ENCODE results near the gene ITPKC.

ITPKC gene

GRCh38 chr19:40716482-40717324 lies at the start of gene ITPKC, which contains the start of gene COQ8B:
Gene ITPKC (plus strand): TSS chr19:40717112. CDS start chr19:40717136, 24 bp downstream.
Gene COQ8B (minus strand): TSS chr19:40716886. CDS start chr19:40714632, 2,254 bp downstream.
- peak; percentile 84 for ATAC-seq
- peak within 1 kb of the TSS; percentile 92 for H3K27ac Mint-ChIP-seq
- DNase-seq (ENCODE audit: low spot score in 2 of 2), result peak; percentile 98 to 100
- H3K36me3 Mint-ChIP-seq, result peaks cover 59% of the 10 kb centered on the region
- peak within 1 kb of the TSS; percentile 83 for H3K4me3 Mint-ChIP-seq
- H3K4me1 Mint-ChIP-seq, result peaks cover 68% of the 10 kb centered on the region
- no peaks in the 10 kb centered on the region for H3K9me3 Mint-ChIP-seq

DNA sequence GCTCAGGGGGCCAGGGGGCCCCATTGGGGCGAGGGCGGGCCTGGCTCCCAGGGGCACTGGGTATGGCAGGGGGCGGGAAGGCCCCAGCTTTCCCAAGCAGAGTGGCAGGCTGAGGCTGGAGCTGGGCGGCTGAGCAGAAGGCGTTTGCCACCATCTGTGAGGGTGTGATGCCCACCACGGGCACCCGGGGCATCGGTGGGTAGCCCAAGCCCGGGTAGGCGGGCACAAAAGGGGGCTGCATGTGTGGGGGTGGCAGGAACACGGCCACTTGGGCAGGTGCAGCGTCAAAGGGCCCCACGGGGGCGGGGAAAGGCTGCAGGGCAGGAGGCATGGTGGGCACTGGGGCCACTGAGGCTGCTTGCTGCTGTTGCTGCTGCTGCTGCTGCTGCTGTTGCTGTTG lies 49.3 kb upstream of the ITPKC start:
- Mint-ChIP-seq H3K36me3 (peaks cover 25% of the 10 kb centered on the region), H3K4me1 (peaks cover 26% of the 10 kb centered on the region), H3K4me3 (no peak overlapping the region), H3K9me3 (no peaks in the 10 kb centered on the region), H3K27ac (no peak overlapping the region)
- no peak for DNase-seq (ENCODE audit: low spot score in 2 of 2)
- ATAC-seq, result no peak

DNA sequence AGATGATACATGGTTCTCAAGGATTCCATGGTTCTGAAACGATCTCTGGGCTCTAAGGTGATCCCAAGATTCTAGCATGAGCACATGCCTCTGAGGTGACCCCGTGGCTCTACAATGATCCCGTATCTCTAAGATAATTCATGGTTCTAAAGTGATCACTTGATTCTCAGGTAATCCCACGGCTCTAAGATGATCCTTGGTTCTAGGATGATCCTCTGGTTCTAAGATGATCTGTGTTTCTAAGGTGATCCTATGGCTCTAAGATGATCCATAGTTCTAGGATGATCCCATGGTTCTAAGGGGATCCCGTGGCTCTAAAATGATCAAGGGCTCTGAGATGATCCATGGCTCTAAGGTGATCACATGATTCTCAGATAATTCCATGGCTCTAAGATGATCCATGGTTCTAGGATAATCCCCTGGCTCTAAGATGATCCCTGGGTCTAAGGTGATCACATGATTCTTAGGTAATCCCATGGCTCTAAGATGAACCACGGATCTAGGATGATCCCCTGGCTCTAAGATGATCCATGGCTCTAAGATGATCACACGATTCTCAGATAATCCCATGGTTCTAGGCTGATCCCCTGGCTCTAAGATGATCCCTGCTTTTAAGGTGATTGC lies 47.8 kb upstream of the ITPKC start:
- H3K4me3 Mint-ChIP-seq, result no peak overlapping the region
- no peaks in the 10 kb centered on the region for H3K9me3 Mint-ChIP-seq

DNA sequence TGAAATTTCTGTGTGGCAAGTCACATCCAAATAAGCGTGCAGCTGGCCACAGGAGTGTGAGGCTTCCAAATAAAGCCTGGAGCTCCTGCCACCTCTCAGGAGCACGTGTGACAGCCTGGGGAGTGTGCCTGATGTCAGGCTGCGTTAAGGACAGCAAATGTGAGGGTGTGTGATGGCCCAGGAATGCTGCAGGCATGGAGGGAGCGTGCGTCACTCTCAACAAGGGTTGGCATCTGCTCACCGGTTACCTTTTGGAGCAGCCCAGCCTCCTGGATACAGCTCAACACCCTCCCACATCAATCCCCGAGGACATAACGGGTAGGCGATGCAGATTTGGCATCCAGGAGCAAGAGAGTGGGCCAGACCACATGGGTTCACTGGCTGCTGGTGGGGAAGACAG lies 45.5 kb upstream of the ITPKC start:
- no peak overlapping the region for H3K4me3 Mint-ChIP-seq
- no peaks in the 10 kb centered on the region for H3K9me3 Mint-ChIP-seq
- H3K4me1 Mint-ChIP-seq, result peaks cover 7% of the 10 kb centered on the region
- peaks cover 24% of the 10 kb centered on the region for H3K36me3 Mint-ChIP-seq
- ATAC-seq (no peak), DNase-seq (ENCODE audit: low spot score in 2 of 2) (no peak)
- H3K27ac Mint-ChIP-seq, result no peak overlapping the region

More for the DNA sequence above, 47.8 kb upstream of the ITPKC start:
- DNase-seq (ENCODE audit: low spot score in 2 of 2) (no peak), ATAC-seq (no peak)
- Mint-ChIP-seq H3K4me1 (peaks cover 11% of the 10 kb centered on the region), H3K27ac (peak overlapping the region; percentile 54), H3K36me3 (peaks cover 13% of the 10 kb centered on the region)

- ATAC-seq (no peak), DNase-seq (ENCODE audit: low spot score in 2 of 2) (no peak)
- H3K27ac Mint-ChIP-seq, result no peak overlapping the region
- peaks cover under 1% of the 10 kb centered on the region for H3K4me1 Mint-ChIP-seq
- no peaks in the 10 kb centered on the region for H3K9me3 Mint-ChIP-seq
- H3K36me3 Mint-ChIP-seq, result peaks cover 31% of the 10 kb centered on the region
- H3K4me3 Mint-ChIP-seq, result no peak overlapping the region
Measured at GRCh38 chr19:40672038-40672437, 44.9 kb upstream of the ITPKC start.

DNA sequence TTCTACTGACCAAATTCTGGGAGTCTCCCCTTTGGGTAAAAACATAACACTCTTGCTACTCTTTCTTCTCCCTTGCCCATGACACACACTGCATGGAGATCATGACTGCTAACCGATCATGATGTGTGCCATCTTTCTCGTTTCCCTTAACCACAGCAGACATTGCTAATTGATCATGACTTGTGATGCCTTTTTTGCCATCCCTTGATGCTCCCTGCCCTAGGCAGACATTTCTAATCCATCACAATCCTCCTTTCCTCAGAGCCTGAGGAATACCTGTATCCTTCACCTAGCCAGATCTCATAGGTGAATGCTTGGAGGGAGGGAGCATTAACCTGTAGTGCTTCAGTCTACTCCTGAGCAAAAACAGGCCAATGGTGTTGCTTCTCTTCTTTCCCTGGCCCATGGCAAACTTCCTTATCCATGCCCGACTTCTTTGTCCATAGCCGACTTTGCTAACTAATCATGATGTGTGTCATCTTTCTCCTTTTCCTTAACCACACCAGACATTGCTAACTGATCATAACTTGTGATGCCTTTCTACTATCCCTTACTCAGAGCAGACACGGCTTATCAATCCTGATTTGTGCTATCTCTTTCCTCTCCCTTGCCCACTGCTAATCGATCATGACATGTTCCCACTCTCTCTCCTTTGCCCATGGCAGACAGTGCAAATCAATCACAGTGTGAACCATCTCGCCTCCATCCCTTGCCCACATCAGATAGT lies 44.2 kb upstream of the ITPKC start:
- DNase-seq (ENCODE audit: low spot score in 2 of 2) (no peak), ATAC-seq (no peak)
- H3K4me3 Mint-ChIP-seq, result no peak overlapping the region
- H3K9me3 Mint-ChIP-seq, result no peaks in the 10 kb centered on the region
- H3K4me1 Mint-ChIP-seq, result no peaks in the 10 kb centered on the region
- H3K36me3 Mint-ChIP-seq, result peaks cover 38% of the 10 kb centered on the region
- H3K27ac Mint-ChIP-seq, result no peak overlapping the region

- Mint-ChIP-seq H3K4me3 (no peak overlapping the region), H3K27ac (no peak overlapping the region), H3K9me3 (no peaks in the 10 kb centered on the region), H3K36me3 (peaks cover 44% of the 10 kb centered on the region), H3K4me1 (no peaks in the 10 kb centered on the region)
- DNase-seq (ENCODE audit: low spot score in 2 of 2) (no peak), ATAC-seq (peak; percentile 39)
Measured at GRCh38 chr19:40673397-40673796, 43.5 kb upstream of the ITPKC start.

GRCh38 chr19:40674291-40674690 lies 42.6 kb upstream of the ITPKC start:
- no peaks in the 10 kb centered on the region for H3K4me1 Mint-ChIP-seq
- H3K36me3 Mint-ChIP-seq, result peaks cover 47% of the 10 kb centered on the region
- DNase-seq (ENCODE audit: low spot score in 2 of 2) (no peak), ATAC-seq (no peak)
- no peaks in the 10 kb centered on the region for H3K9me3 Mint-ChIP-seq
- no peak overlapping the region for H3K4me3 Mint-ChIP-seq
- H3K27ac Mint-ChIP-seq, result no peak overlapping the region

DNA sequence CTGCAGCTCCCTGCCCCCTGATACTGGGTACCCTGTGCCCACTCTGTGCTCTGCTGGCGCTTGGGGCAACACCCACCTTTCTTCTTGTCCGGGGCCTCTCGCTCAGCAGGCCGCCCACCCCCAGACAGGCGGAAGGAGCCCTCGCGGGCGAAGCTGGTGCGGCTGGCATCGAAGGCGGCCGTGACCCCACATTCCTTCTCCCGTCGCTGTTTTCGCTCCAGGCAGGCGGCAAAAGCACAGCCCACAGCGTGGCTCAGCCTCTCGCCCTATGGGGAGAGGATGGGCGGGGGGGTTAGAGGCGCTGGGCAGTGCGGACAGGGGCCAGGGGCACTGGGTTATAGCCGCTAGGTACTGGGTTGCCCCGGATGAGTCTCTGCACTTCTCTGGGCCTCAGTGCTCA lies 39.8 kb upstream of the ITPKC start:
- ATAC-seq (no peak), DNase-seq (ENCODE audit: low spot score in 2 of 2) (no peak)
- peaks cover 47% of the 10 kb centered on the region for H3K36me3 Mint-ChIP-seq
- no peaks in the 10 kb centered on the region for H3K9me3 Mint-ChIP-seq
- H3K4me3 Mint-ChIP-seq, result no peak overlapping the region
- H3K27ac Mint-ChIP-seq, result no peak overlapping the region
- H3K4me1 Mint-ChIP-seq, result no peaks in the 10 kb centered on the region

GRCh38 chr19:40681039-40681438 lies 35.9 kb upstream of the ITPKC start:
- H3K9me3 Mint-ChIP-seq, result no peaks in the 10 kb centered on the region
- no peak overlapping the region for H3K27ac Mint-ChIP-seq

GRCh38 chr19:40682431-40682964 lies 34.4 kb upstream of the ITPKC start:
- H3K27ac Mint-ChIP-seq, result no peak overlapping the region
- H3K4me3 Mint-ChIP-seq, result no peak overlapping the region
- no peak for ATAC-seq
- peaks cover 29% of the 10 kb centered on the region for H3K36me3 Mint-ChIP-seq
- H3K4me1 Mint-ChIP-seq, result peaks cover 9% of the 10 kb centered on the region
- no peaks in the 10 kb centered on the region for H3K9me3 Mint-ChIP-seq
- DNase-seq (ENCODE audit: low spot score in 2 of 2), result no peak

More at GRCh38 chr19:40681039-40681438, 35.9 kb upstream of the ITPKC start:
- H3K4me3 Mint-ChIP-seq, result no peak overlapping the region
- ATAC-seq, result peak; percentile 19
- H3K4me1 Mint-ChIP-seq, result peaks cover 9% of the 10 kb centered on the region
- DNase-seq (ENCODE audit: low spot score in 2 of 2), result no peak
- peaks cover 44% of the 10 kb centered on the region for H3K36me3 Mint-ChIP-seq

- Mint-ChIP-seq H3K36me3 (peaks cover 20% of the 10 kb centered on the region), H3K27ac (no peak overlapping the region), H3K4me3 (no peak overlapping the region), H3K9me3 (no peaks in the 10 kb centered on the region), H3K4me1 (peaks cover 9% of the 10 kb centered on the region)
- no peak for DNase-seq (ENCODE audit: low spot score in 2 of 2)
- no peak for ATAC-seq
Measured at GRCh38 chr19:40683437-40683836, 33.5 kb upstream of the ITPKC start.

GRCh38 chr19:40684280-40684679 lies 32.6 kb upstream of the ITPKC start:
- H3K36me3 Mint-ChIP-seq, result peaks cover 18% of the 10 kb centered on the region
- no peak overlapping the region for H3K4me3 Mint-ChIP-seq
- H3K27ac Mint-ChIP-seq, result no peak overlapping the region
- peaks cover 9% of the 10 kb centered on the region for H3K4me1 Mint-ChIP-seq
- no peaks in the 10 kb centered on the region for H3K9me3 Mint-ChIP-seq
- ATAC-seq (no peak), DNase-seq (ENCODE audit: low spot score in 2 of 2) (no peak)

DNA sequence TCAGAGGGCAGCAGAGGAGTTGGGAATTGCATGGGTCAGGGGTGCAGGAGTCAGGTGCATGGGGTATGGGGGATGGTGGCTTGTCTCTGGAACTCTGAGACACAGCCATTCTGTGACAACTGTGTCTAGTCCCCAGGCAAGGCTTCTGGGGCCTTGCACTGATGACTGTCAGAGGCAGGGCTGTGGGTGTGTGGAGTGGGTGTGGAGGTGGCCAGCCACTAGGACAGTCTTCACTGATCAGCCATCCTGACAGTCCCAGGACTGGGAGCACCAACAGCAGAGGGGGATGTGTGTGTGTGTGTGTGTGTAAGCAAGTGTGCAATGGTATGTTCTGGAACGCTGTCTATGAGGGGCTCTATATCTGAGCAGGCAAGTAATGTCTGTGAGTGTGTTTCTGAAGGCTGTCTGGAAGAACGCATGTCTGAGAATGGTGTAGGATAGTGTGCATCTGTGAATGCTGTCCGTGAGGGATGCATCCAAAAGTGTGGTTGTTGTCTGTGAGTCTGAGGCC lies 31.8 kb upstream of the ITPKC start:
- no peak for DNase-seq (ENCODE audit: low spot score in 2 of 2)
- no peak for ATAC-seq
- no peak overlapping the region for H3K27ac Mint-ChIP-seq
- no peak overlapping the region for H3K4me3 Mint-ChIP-seq
- H3K4me1 Mint-ChIP-seq, result peaks cover 9% of the 10 kb centered on the region
- no peaks in the 10 kb centered on the region for H3K9me3 Mint-ChIP-seq
- peaks cover 10% of the 10 kb centered on the region for H3K36me3 Mint-ChIP-seq

DNA sequence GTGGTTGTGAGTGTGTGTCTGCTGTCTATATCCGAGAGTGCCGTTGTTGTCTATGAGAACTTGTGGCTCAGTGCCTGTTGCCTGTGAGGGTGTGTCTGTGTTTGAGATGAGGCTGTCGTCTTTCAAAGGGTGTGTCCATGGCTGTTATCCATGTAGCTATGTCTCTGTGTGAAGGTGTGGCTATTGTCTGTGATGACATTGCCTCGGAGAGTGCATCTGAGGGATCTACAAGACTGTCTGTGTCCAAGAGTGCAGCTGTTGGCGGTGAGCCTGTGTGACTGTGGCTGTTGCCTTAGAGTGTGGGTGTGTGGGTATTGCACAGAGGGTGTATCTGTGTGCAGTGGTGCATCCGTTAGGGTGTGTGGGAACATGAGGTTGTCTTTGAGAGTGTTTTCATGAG lies 31.3 kb upstream of the ITPKC start:
- H3K9me3 Mint-ChIP-seq, result no peaks in the 10 kb centered on the region
- H3K27ac Mint-ChIP-seq, result no peak overlapping the region
- H3K4me3 Mint-ChIP-seq, result no peak overlapping the region
- H3K36me3 Mint-ChIP-seq, result peaks cover 6% of the 10 kb centered on the region
- DNase-seq (ENCODE audit: low spot score in 2 of 2) (no peak), ATAC-seq (no peak)
- H3K4me1 Mint-ChIP-seq, result peaks cover 9% of the 10 kb centered on the region

All from stimulated activated effector memory CD8-positive, alpha-beta T cell treated with anti-CD3 and anti-CD28 coated beads, Interleukin-12 subunit alpha, Interleukin-12 subunit beta, amount 100 ng/mL, for 72 hours (primary cell).